Activated naive CD8-positive, alpha-beta T cell treated with anti-CD3 and anti-CD28 coated beads, Interleukin-2, amount 10 ng/mL, durations not matched to agents 7 days and 5 days (primary cell): Measurements from ENCODE around the gene SNX30. TPM values are rescaled to one million over a fixed set of nuclear protein-coding genes. Genes with fewer than 3 reads are reported as not detected.

Experiments
- ATAC-seq: fragments of 150-1000 bp; cut with Tn5 transposase; one replicate; pipeline ENCODE4 v1.10.0; 2021; ENCODE audit warnings: low read depth, moderate library complexity
- POLR2A ChIA-PET: fragments of 350-600 bp; sonication (Branson Sonifier 250); formaldehyde crosslinking; loops from one replicate; lab custom pipeline; 2021; ENCODE audit warnings: antibody characterized with exemption; lab: Charles Lee
- DNase-seq: peaks from one replicate; pipeline ENCODE4 v3.0.0; 2021
- H3K27ac Mint-ChIP-seq: one replicate; pipeline ENCODE4 v1.8.0; 2022; ENCODE audit warnings: mild to moderate bottlenecking, mixed read lengths
- H3K27me3 Mint-ChIP-seq: one replicate; pipeline ENCODE4 v1.8.0; 2022; ENCODE audit warnings: mild to moderate bottlenecking, moderate library complexity, mixed read lengths
- H3K36me3 Mint-ChIP-seq: one replicate; pipeline ENCODE4 v1.8.0; 2021; ENCODE audit warnings: mild to moderate bottlenecking, mixed read lengths
- H3K4me1 Mint-ChIP-seq: one replicate; pipeline ENCODE4 v1.8.0; 2021; ENCODE audit warnings: mixed read lengths
- H3K4me3 Mint-ChIP-seq: one replicate; pipeline ENCODE4 v1.8.0; 2022; ENCODE audit warnings: mild to moderate bottlenecking, moderate library complexity, mixed read lengths
- H3K9me3 Mint-ChIP-seq: one replicate; pipeline ENCODE4 v1.8.0; 2021; ENCODE audit warnings: mixed read lengths
- total RNA-seq, 2 experiments: library from RNA; stranded (reverse); gene quantifications; one replicate each; pipeline ENCODE4 v1.2.3, GENCODE V29; 2021

SNX30 gene
- total RNA-seq, 2 experiments from 2014 or later: 9.0 to 9.6 TPM

DNA sequence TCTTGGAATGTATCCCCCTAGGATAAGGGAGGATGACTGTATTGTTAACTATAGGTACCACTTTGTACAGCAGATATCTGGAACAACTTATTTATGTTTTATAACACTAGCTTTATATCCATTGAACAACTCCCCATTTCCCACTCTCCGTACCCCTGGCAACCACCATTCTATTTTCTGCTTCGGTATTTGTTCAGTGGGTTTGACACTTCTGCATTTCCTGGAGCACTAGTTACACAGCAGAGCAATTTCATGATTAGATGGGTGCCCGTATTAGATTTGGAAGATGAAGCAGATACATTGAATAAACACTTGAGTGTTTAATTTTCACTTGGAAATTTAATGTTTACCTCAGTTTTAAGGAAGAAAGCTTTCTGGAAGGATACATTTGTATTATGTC lies 72.7 kb downstream of the SNX30 start:
- H3K27ac Mint-ChIP-seq: no peak overlapping the region
- no peaks in the 10 kb centered on the region for H3K9me3 Mint-ChIP-seq
- H3K36me3 Mint-ChIP-seq: peaks cover 4% of the 10 kb centered on the region
- ATAC-seq (no peak), DNase-seq (no peak)
- no peaks in the 10 kb centered on the region for H3K4me1 Mint-ChIP-seq
- POLR2A ChIA-PET: no interaction called here
- no peaks in the 10 kb centered on the region for H3K27me3 Mint-ChIP-seq
- H3K4me3 Mint-ChIP-seq: no peak overlapping the region

GRCh38 chr9:112831281-112831851 lies 80.8 kb downstream of the SNX30 start:
- H3K4me1 Mint-ChIP-seq: peaks cover 3% of the 10 kb centered on the region
- no peak overlapping the region for H3K27ac Mint-ChIP-seq

GRCh38 chr9:112831969-112832368 lies 81.4 kb downstream of the SNX30 start:
- POLR2A ChIA-PET: no interaction called here
- peaks cover 3% of the 10 kb centered on the region for H3K4me1 Mint-ChIP-seq
- no peak overlapping the region for H3K4me3 Mint-ChIP-seq
- peaks cover 5% of the 10 kb centered on the region for H3K36me3 Mint-ChIP-seq
- H3K9me3 Mint-ChIP-seq: no peaks in the 10 kb centered on the region
- H3K27me3 Mint-ChIP-seq: no peaks in the 10 kb centered on the region
- no peak for DNase-seq
- H3K27ac Mint-ChIP-seq: no peak overlapping the region
- no peak for ATAC-seq

More at GRCh38 chr9:112831281-112831851, 80.8 kb downstream of the SNX30 start:
- no peak overlapping the region for H3K4me3 Mint-ChIP-seq
- DNase-seq: no peak
- ATAC-seq: no peak
- no peaks in the 10 kb centered on the region for H3K27me3 Mint-ChIP-seq
- H3K9me3 Mint-ChIP-seq: no peaks in the 10 kb centered on the region
- POLR2A ChIA-PET: no interaction called here
- peaks cover 3% of the 10 kb centered on the region for H3K36me3 Mint-ChIP-seq

- no peaks in the 10 kb centered on the region for H3K27me3 Mint-ChIP-seq
- peaks cover 3% of the 10 kb centered on the region for H3K4me1 Mint-ChIP-seq
- H3K27ac Mint-ChIP-seq: no peak overlapping the region
- no peaks in the 10 kb centered on the region for H3K9me3 Mint-ChIP-seq
- no peak overlapping the region for H3K4me3 Mint-ChIP-seq
- POLR2A ChIA-PET: no interaction called here
- H3K36me3 Mint-ChIP-seq: peaks cover 5% of the 10 kb centered on the region
- ATAC-seq: no peak
- no peak for DNase-seq
Measured at GRCh38 chr9:112833081-112833480, 82.5 kb downstream of the SNX30 start.

- H3K27ac Mint-ChIP-seq: no peak overlapping the region
- no peak overlapping the region for H3K4me3 Mint-ChIP-seq
- POLR2A ChIA-PET: no interaction called here
- no peaks in the 10 kb centered on the region for H3K9me3 Mint-ChIP-seq
- no peaks in the 10 kb centered on the region for H3K4me1 Mint-ChIP-seq
- H3K36me3 Mint-ChIP-seq: peaks cover 8% of the 10 kb centered on the region
- no peak for ATAC-seq
- no peak for DNase-seq
- no peaks in the 10 kb centered on the region for H3K27me3 Mint-ChIP-seq
Measured at GRCh38 chr9:112836394-112836793, 85.8 kb downstream of the SNX30 start.

GRCh38 chr9:112838342-112838741 lies 87.8 kb downstream of the SNX30 start:
- DNase-seq (no peak), ATAC-seq (no peak)
- Mint-ChIP-seq H3K9me3 (no peaks in the 10 kb centered on the region), H3K27me3 (no peaks in the 10 kb centered on the region), H3K4me1 (no peaks in the 10 kb centered on the region), H3K27ac (no peak overlapping the region), H3K4me3 (no peak overlapping the region), H3K36me3 (peaks cover 6% of the 10 kb centered on the region)
- POLR2A ChIA-PET: no interaction called here

GRCh38 chr9:112839331-112839730 lies 88.8 kb downstream of the SNX30 start:
- Mint-ChIP-seq H3K4me1 (peaks cover under 1% of the 10 kb centered on the region), H3K36me3 (peaks cover 6% of the 10 kb centered on the region), H3K4me3 (no peak overlapping the region), H3K27ac (no peak overlapping the region), H3K9me3 (no peaks in the 10 kb centered on the region), H3K27me3 (no peaks in the 10 kb centered on the region)
- no peak for DNase-seq
- POLR2A ChIA-PET: no interaction called here
- no peak for ATAC-seq

DNA sequence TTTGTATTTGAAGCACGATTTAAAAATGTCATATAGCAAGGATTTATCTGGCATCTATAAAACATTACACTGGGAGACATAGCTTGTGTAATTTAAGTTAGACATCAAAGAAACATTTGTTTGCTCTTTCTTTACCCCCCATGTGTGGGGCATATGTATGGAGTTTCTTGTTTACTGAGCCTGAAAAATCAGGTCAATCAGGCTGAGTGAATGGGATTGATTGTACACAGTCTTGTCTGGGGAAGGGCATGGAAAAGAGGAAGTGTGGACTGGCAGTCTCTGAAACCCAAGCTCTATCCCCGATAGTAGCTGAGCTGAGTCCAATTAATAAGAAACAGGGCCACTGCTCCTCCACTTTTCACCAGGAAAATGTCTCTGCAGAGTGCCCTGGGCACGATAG lies 90.7 kb downstream of the SNX30 start:
- Mint-ChIP-seq H3K36me3 (peaks cover 6% of the 10 kb centered on the region), H3K4me1 (peaks cover 2% of the 10 kb centered on the region), H3K27me3 (no peaks in the 10 kb centered on the region), H3K27ac (no peak overlapping the region), H3K4me3 (no peak overlapping the region), H3K9me3 (no peaks in the 10 kb centered on the region)
- ATAC-seq (no peak), DNase-seq (no peak)
- POLR2A ChIA-PET: no interaction called here

- Mint-ChIP-seq H3K36me3 (peaks cover 6% of the 10 kb centered on the region), H3K4me3 (no peak overlapping the region), H3K27ac (no peak overlapping the region), H3K4me1 (peaks cover 2% of the 10 kb centered on the region), H3K27me3 (no peaks in the 10 kb centered on the region), H3K9me3 (no peaks in the 10 kb centered on the region)
- ATAC-seq: no peak
- POLR2A ChIA-PET: no interaction called here
- DNase-seq: no peak
Measured at GRCh38 chr9:112842555-112842954, 92.0 kb downstream of the SNX30 start.

DNA sequence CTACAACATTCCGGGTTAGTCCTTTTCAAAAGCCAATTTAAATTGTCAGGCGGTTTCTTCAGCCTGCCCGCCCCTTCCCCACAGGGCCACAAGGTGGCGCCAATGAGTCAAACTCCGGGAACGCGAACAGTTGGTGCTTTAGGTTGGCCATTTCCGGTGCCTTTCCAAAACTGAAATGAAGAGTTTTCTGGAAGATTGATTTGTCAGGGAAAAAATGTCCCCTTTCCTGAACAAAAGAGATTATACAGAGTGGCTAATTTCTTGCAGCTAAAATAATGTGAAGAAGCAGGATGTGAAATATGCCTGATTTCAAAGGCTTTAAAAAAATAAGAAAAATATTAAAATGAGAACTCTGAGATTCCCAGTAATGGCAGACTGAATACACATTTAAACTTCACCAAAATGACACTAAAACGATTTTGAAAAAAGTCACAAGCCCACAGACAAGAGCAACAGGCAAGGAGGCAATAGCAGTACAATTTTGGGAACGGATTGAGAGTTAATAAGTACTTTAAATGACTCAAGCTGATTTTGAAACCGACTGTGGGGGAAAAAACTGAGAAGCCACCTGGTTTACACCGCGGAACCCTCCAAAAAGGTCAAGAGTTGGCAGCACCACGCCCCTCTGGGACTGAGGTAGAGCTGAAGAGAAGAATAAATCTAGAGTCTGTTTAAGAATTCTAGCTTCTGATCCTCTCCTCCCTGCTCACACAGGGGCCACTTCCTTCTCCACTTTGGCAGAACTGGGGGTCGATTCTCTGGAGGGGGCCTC lies 94.4 kb downstream of the SNX30 start:
- Mint-ChIP-seq H3K4me3 (no peak overlapping the region), H3K27ac (no peak overlapping the region), H3K4me1 (peaks cover 5% of the 10 kb centered on the region), H3K9me3 (no peaks in the 10 kb centered on the region), H3K27me3 (no peaks in the 10 kb centered on the region), H3K36me3 (peaks cover 2% of the 10 kb centered on the region)
- POLR2A ChIA-PET: no interaction called here
- peak; percentile 81 for DNase-seq
- ATAC-seq: peak; percentile 67

DNA sequence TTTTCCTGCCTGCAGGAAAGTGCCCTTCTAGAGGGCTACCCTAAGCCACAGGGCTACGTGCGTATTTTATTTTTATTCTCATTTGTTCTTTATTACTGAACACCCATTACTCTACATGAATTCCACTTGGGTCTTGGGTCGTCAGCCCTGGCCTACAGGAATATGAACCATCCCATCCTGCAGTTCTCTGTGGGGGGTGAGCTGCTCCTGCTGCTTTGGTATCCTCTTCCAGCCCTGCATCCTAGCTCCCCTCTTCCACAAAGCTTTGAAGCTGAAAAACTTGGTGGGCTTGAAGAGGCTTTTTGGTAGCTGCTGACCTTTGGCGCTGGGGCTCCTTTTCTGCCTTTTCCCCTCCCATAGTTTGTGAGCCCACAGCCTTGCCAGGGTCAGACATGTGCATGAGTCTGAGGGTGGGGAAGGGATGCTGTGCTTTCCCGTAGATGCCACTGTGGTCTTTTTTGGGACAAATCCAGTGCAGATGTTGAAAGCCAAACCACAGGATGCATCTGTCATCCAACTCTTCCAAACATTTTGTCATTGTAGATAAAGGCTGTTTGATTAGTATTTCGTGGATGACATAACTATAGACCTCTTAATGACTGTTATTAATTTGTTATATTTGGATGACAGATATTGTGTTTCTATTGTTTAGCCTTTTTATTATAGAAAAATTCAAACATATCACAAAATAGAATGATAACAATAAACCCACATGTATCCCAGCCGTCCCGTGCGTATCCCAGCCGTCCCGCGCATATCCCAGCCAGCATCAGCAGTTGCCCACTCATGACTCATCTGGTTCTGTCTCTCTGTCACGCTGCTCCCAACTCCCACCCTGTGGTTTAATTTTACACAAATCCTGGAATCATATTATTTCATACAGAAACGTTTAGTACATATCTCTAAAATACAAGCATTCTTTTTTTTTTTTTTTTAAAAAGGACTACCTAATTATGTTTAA lies 96.2 kb downstream of the SNX30 start:
- ATAC-seq (no peak), DNase-seq (no peak)
- peaks cover 5% of the 10 kb centered on the region for H3K4me1 Mint-ChIP-seq
- no peak overlapping the region for H3K4me3 Mint-ChIP-seq
- POLR2A ChIA-PET: no interaction called here
- H3K9me3 Mint-ChIP-seq: no peaks in the 10 kb centered on the region
- peaks cover 7% of the 10 kb centered on the region for H3K36me3 Mint-ChIP-seq
- H3K27ac Mint-ChIP-seq: no peak overlapping the region
- no peaks in the 10 kb centered on the region for H3K27me3 Mint-ChIP-seq

GRCh38 chr9:112848316-112849151 lies 98.0 kb downstream of the SNX30 start:
- H3K27ac Mint-ChIP-seq: no peak overlapping the region
- no peaks in the 10 kb centered on the region for H3K9me3 Mint-ChIP-seq
- POLR2A ChIA-PET: no interaction called here
- peaks cover 5% of the 10 kb centered on the region for H3K4me1 Mint-ChIP-seq
- no peaks in the 10 kb centered on the region for H3K27me3 Mint-ChIP-seq
- peaks cover 8% of the 10 kb centered on the region for H3K36me3 Mint-ChIP-seq
- H3K4me3 Mint-ChIP-seq: no peak overlapping the region
- DNase-seq: no peak
- no peak for ATAC-seq
